ENCODE results near the gene PMFBP1.

DNA sequence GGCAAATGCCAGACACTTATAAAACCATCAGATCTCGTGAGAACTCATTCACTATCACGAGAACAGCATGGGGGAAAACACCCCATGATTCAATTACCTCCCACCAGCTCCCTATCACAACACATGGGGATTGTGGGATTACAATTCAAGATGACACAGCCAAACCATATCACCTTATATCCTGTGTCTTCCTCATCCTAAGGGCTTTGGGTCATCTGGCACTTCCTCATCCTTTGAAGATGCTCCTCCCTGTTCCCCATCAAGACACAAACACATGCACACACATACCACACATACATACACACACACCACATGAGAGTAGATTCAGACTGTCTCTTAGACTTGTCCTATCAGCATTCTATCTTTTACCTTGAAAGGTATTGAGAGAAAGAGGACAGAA, 2.8 kb upstream of the PMFBP1 start:
- no peak for TF ChIP-seq POLR2AphosphoS5 (IDR thresholded peaks at IDR 0.05)
- TF ChIP-seq, protein P1, sequence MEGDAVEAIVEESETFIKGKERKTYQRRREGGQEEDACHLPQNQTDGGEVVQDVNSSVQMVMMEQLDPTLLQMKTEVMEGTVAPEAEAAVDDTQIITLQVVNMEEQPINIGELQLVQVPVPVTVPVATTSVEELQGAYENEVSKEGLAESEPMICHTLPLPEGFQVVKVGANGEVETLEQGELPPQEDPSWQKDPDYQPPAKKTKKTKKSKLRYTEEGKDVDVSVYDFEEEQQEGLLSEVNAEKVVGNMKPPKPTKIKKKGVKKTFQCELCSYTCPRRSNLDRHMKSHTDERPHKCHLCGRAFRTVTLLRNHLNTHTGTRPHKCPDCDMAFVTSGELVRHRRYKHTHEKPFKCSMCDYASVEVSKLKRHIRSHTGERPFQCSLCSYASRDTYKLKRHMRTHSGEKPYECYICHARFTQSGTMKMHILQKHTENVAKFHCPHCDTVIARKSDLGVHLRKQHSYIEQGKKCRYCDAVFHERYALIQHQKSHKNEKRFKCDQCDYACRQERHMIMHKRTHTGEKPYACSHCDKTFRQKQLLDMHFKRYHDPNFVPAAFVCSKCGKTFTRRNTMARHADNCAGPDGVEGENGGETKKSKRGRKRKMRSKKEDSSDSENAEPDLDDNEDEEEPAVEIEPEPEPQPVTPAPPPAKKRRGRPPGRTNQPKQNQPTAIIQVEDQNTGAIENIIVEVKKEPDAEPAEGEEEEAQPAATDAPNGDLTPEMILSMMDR (IDR thresholded peaks at IDR 0.05), result no peak
